Activated T-cell treated with anti-CD3 and anti-CD28 coated beads for 48 hours (primary cell): ENCODE data around the gene WFS1.

ENCODE experiments used
- DNase-seq: peaks from one replicate; pipeline ENCODE4 v3.0.0-alpha.2; 2020; ENCODE audit warnings: low read depth

Gene WFS1

GRCh38 chr4:6269616-6270511 is at the start of gene WFS1:
TSS of gene WFS1 (plus strand) at chr4:6269850. CDS start at chr4:6277456, 7,606 bp downstream.
- DNase-seq = peak; percentile 99

- DNase-seq = no peak
Observed at GRCh38 chr4:6221301-6221850, 48.3 kb upstream of the WFS1 start.

GRCh38 chr4:6221851-6222760 is 47.5 kb upstream of the WFS1 start:
- peak; percentile 15 for DNase-seq

GRCh38 chr4:6222761-6223292 is 46.8 kb upstream of the WFS1 start:
- DNase-seq = no peak

GRCh38 chr4:6224735-6225134 is 44.9 kb upstream of the WFS1 start:
- no peak for DNase-seq

- no peak for DNase-seq
Observed at GRCh38 chr4:6225469-6225868, 44.2 kb upstream of the WFS1 start.

GRCh38 chr4:6226506-6226905 is 43.1 kb upstream of the WFS1 start:
- DNase-seq = no peak

- no peak for DNase-seq
Observed at GRCh38 chr4:6227412-6228157, 42.1 kb upstream of the WFS1 start.

- DNase-seq = no peak
Observed at GRCh38 chr4:6228158-6229067, 41.2 kb upstream of the WFS1 start.

- DNase-seq = no peak
Observed at GRCh38 chr4:6229095-6229494, 40.6 kb upstream of the WFS1 start.

GRCh38 chr4:6229671-6230501 is 39.8 kb upstream of the WFS1 start:
- DNase-seq = no peak

- DNase-seq = no peak
Observed at GRCh38 chr4:6230502-6230785, 39.2 kb upstream of the WFS1 start.

- DNase-seq = no peak
Observed at GRCh38 chr4:6230827-6231662, 38.6 kb upstream of the WFS1 start.

- DNase-seq = no peak
Observed at GRCh38 chr4:6231663-6232165, 37.9 kb upstream of the WFS1 start.

- no peak for DNase-seq
Observed at GRCh38 chr4:6232836-6233785, 36.5 kb upstream of the WFS1 start.

- no peak for DNase-seq
Observed at GRCh38 chr4:6233929-6234328, 35.7 kb upstream of the WFS1 start.

- no peak for DNase-seq
Observed at GRCh38 chr4:6235012-6235411, 34.6 kb upstream of the WFS1 start.
